Neutrophil (primary cell): ENCODE measurements around the gene GSTO2.

Experiments used
- H3K27ac ChIP-seq: fragments of 200-600 bp; sonication (generic); 2 replicates; pipeline ENCODE4 v1.5.1; 2016; ENCODE audit warnings: mild to moderate bottlenecking, moderate library complexity
- H3K27me3 ChIP-seq: fragments of 200-600 bp; sonication (generic); 2 replicates; pipeline ENCODE4 v1.6.0; 2016; ENCODE audit warnings: mild to moderate bottlenecking
- H3K36me3 ChIP-seq: fragments of 200-600 bp; sonication (generic); 2 replicates; pipeline ENCODE4 v1.5.1; 2017
- H3K4me1 ChIP-seq, 2 experiments: fragments of 200-600 bp in 1 of 2; sonication (generic) in 1 of 2; 1 replicate in 1 of 2; 2 replicates in 1 of 2; pipeline versions ENCODE4 v1.5.1 to v1.6.1; 2013 to 2016; ENCODE audit warnings: low read depth in 1 of 2, low read length in 1 of 2, mild to moderate bottlenecking in 1 of 2, moderate library complexity in 1 of 2; ENCODE audit not compliant: control insufficient read depth in 1 of 2, insufficient read depth in 1 of 2
- H3K4me3 ChIP-seq, 2 experiments: fragments of 200-600 bp in 1 of 2; sonication (generic) in 1 of 2; 1 replicate in 1 of 2; 2 replicates in 1 of 2; pipeline ENCODE4 v1.5.1; 2013 to 2016; ENCODE audit warnings: low read depth in 1 of 2, low read length in 1 of 2, mild to moderate bottlenecking in 1 of 2, moderate library complexity in 1 of 2
- H3K9me3 ChIP-seq: fragments of 200-600 bp; sonication (generic); 2 replicates; pipeline ENCODE4 v1.5.1; 2016
- TF ChIP-seq, protein P1 (sequence below): fragments of 200-600 bp; sonication (generic); IDR thresholded peaks from 2 replicates; pipeline ENCODE4 v1.5.1; 2016; ENCODE audit warnings: antibody characterized with exemption

The GSTO2 gene

DNA sequence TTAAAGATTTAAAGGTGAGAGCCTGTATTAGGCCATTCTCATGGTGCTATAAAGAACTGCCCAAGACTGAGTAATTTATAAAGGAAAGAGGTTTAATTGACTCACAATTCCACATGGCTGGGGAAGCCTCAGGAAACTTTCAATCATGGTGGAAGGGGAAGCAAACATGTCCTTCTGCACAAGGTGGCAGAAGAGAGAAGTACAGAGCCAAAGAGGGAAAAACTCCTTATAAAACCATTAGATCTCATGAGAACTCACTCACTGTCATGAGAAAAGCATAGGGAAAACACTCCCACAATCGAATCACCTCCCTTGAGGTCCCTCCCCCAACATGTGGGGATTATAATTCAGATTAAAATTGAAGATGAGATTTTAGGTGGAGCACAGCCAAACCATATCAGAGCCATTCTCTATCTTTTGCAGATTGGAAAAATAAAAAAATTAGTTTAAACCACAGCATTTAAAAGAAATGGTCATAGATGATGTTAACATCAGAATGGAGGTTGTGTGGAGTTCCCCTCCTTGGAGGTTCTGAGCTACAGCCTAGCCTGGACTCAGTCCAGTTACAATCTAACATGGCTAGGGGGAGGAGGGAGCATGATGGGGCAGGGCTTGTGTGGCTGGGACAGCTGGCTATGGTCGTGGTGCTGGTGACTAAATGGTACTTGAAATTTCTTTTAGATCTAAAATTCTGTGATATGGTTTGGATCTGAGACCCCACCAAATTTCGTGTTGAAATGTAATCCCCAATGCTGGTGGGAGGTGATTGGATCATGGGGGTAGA is 33.1 kb downstream of the GSTO2 start:
- Histone ChIP-seq H3K4me1 (peaks cover 40 to 58% of the 10 kb centered on the region in 2 experiments), H3K4me3 (no peak overlapping the region), H3K27ac (peak overlapping the region; percentile 60), H3K36me3 (peaks cover 10% of the 10 kb centered on the region), H3K9me3 (no peaks in the 10 kb centered on the region), H3K27me3 (no peaks in the 10 kb centered on the region)
- TF ChIP-seq, protein P1, sequence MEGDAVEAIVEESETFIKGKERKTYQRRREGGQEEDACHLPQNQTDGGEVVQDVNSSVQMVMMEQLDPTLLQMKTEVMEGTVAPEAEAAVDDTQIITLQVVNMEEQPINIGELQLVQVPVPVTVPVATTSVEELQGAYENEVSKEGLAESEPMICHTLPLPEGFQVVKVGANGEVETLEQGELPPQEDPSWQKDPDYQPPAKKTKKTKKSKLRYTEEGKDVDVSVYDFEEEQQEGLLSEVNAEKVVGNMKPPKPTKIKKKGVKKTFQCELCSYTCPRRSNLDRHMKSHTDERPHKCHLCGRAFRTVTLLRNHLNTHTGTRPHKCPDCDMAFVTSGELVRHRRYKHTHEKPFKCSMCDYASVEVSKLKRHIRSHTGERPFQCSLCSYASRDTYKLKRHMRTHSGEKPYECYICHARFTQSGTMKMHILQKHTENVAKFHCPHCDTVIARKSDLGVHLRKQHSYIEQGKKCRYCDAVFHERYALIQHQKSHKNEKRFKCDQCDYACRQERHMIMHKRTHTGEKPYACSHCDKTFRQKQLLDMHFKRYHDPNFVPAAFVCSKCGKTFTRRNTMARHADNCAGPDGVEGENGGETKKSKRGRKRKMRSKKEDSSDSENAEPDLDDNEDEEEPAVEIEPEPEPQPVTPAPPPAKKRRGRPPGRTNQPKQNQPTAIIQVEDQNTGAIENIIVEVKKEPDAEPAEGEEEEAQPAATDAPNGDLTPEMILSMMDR, result no peak

DNA sequence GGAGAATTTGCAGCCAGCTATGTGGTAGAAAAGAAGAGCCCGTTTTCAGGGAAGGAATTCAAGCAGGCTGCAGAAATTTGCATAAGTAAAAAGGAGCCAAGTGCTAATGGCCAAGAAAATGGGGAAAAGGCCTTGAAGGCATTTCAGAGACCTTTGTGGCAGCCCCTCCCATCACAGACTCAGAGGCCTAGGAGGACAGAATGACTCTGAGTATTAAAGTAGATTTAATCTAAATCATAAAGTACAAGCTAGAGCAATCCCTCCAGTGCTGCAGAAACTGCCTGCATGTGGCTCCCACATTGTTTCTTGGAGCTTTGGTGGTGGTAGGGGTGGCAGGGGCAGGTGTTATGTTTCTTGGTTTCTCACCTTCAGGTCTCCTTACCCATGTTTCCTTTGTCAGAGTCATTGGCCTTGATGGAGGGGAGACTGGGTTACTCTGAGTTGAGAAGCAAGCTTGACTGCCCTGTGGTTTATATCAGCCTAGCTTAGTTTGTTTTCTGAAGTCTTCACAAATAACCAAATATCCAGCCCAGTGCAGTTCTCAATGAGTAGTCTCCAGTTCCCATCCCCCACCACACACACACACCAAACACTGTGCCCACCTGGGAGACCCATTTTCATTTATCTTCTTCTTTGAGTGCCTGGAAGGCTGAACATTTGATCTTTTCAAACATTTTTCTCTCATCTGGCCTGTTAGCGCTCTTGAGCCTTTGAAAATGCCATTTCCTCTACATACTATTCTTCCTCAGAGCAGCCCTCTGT is 34.8 kb downstream of the GSTO2 start:
- Histone ChIP-seq H3K27me3 (no peaks in the 10 kb centered on the region), H3K4me3 (no peak overlapping the region), H3K4me1 (peaks cover 43 to 66% of the 10 kb centered on the region in 2 experiments), H3K9me3 (no peaks in the 10 kb centered on the region), H3K27ac (peak overlapping the region; percentile 60), H3K36me3 (peaks cover 27% of the 10 kb centered on the region)
- TF ChIP-seq, protein P1, result no peak

DNA sequence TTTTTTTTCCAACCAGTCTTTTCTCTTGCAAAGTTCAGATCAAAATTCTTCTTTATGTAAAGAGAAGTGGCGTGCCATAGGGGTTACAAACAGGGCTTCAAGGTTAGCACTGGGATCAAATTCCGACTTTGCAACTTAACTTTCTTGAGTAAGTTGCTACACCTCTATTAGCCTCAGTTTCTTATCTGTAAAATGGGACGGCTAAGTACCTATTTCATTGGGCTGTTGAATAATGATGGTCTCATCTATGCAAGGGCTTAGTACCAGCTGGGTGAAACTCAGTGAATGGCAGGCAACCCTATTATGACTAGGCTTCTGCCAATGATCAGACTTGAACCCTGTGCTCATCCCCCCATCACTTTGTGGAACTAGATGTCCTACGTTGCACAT is 35.4 kb downstream of the GSTO2 start:
- TF ChIP-seq, protein P1, result no peak
- H3K4me3 ChIP-seq, result no peak overlapping the region
- H3K27ac ChIP-seq, result peak overlapping the region; percentile 72
- no peaks in the 10 kb centered on the region for H3K9me3 ChIP-seq
- peaks cover 31% of the 10 kb centered on the region for H3K36me3 ChIP-seq
- H3K4me1 ChIP-seq, result peaks cover 43 to 66% of the 10 kb centered on the region in 2 experiments
- no peaks in the 10 kb centered on the region for H3K27me3 ChIP-seq

DNA sequence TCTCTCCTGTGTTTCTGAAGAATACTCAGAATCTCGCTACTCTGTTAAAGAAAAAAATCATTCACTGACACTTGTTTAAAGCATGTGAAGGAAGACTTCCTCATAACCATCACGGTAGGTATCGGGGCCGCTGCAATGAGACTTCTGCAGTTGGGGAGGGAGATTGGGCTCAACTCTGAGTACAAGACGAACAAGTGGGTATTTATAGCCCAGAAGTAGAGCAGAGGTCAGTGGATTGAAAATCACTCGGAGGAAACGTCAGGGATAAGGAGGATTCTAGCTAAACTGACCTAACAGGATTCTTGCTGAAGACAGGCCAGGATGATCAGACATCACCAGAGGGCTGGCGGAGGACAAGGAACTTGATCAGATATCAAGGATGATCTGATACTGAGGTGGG is 35.9 kb downstream of the GSTO2 start:
- H3K27me3 ChIP-seq, result no peaks in the 10 kb centered on the region
- peaks cover 36% of the 10 kb centered on the region for H3K36me3 ChIP-seq
- H3K27ac ChIP-seq, result peak overlapping the region; percentile 72
- H3K9me3 ChIP-seq, result no peaks in the 10 kb centered on the region
- H3K4me1 ChIP-seq, result peaks cover 43 to 68% of the 10 kb centered on the region in 2 experiments
- no peak overlapping the region for H3K4me3 ChIP-seq
- TF ChIP-seq, protein P1, result no peak

DNA sequence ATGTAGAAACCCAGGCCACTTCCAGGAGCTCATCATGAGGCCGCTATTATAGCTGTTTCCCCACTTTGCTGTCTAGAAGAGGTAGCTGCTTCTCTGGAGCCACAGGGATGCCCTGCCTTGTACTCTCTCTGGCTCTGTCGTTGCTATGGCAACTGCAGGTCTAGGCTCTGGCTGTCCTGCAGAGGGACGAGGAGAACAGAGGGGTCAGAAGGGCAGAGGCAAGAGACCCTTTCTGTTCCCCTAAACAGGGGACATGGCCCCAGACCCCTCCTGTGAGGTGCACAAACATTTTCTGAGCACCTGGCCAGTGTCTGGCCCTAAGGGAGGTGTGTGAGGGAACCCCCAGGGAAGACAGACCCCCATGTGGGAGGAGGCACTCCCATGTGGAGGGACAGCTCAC is 37.9 kb downstream of the GSTO2 start:
- Histone ChIP-seq H3K4me1 (peaks cover 36 to 67% of the 10 kb centered on the region in 2 experiments), H3K4me3 (no peak overlapping the region), H3K9me3 (no peaks in the 10 kb centered on the region), H3K27me3 (no peaks in the 10 kb centered on the region), H3K27ac (peak overlapping the region; percentile 72), H3K36me3 (peaks cover 56% of the 10 kb centered on the region)
- TF ChIP-seq, protein P1, result no peak
